NK-92 treated with Interleukin-12 subunit alpha and Interleukin-12 subunit beta, amount 100 ng/mL, for 24 hours (cell line): ENCODE measurements around the gene INPP5A.

ENCODE experiments used
- DNase-seq: peaks from one replicate; lab custom pipeline; 2025; lab: John Stamatoyannopoulos, UW

Gene INPP5A

DNA sequence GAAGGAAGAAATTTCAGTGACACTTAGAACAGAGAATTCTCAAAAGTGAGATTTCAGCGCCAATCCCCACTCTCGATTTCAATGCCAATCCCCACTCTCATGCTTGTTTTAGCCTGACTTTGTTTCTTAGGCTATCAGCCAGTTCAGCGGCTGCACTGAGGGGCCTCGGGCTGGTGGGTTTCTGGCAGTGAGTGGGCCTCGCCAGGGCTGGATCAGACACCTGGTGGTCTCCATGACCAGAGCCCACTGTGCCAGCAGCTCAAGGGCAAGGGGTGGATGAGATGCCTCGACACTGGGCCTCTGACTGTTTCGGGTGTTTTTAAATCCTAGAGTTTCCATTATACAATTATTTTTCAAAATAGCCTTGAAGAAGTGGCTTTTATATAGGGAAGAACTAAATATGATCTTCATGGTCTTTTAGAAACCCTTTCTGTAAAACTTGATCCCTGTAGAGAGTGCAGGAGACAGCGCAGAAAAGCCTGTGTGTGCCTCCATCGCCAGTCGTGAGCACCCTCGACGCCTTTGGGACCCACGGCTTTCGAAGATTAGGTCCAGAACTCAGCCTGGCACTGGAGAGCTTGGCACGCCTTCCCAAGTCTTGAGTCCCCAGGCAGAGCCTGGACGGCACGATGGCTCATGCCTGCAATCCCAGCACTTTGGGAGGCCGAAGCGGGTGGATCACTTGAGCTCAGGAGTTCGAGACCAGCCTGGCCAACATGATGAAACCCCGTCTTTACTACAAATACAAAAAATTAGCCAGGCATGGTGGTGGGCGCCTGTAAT is 76.2 kb downstream of the INPP5A start:
- no peak for DNase-seq

DNA sequence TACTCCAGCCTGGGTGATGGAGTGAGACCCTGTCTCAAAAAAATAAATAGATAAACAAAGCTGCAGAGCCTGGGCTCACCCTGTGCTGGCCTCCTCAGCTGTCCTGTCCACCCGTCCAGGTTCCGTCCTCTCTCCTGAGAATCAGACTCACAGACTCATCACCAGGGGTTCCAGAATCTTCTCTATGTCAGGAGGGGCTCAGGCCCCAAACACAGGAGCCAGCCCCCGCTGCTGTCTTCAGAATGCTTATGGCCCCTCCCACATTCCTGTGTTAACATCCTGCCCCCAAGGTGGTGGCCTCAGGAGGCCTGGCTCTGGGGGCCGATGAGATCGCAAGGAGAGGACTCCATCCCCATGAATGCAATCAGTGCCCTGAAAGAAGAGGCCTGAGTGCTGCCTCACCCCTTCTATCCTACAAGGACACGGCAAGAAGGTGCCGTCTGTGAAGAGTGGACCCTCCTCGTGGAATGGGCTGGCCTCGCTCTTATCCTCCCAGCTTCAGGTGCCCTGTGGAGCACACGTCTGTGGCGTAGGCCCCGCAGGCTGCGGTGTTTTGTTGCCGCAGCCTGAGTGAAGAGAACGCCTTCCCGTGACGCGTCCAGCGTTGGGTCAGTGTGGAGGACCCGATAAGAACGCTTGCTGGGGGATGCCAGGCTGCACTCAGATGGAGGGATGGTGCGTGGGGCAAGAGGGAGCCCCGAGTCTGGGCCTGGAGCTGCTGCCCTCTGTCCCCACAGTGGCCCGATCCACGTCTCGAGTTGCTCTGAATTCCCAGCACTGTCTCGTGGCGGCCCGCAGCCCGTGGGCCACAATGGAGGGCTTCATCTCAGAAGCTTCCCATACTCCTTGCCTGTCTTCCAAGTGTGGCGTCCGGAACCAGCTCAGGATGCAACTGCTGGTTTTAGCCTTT is 77.1 kb downstream of the INPP5A start:
- DNase-seq: no peak

DNA sequence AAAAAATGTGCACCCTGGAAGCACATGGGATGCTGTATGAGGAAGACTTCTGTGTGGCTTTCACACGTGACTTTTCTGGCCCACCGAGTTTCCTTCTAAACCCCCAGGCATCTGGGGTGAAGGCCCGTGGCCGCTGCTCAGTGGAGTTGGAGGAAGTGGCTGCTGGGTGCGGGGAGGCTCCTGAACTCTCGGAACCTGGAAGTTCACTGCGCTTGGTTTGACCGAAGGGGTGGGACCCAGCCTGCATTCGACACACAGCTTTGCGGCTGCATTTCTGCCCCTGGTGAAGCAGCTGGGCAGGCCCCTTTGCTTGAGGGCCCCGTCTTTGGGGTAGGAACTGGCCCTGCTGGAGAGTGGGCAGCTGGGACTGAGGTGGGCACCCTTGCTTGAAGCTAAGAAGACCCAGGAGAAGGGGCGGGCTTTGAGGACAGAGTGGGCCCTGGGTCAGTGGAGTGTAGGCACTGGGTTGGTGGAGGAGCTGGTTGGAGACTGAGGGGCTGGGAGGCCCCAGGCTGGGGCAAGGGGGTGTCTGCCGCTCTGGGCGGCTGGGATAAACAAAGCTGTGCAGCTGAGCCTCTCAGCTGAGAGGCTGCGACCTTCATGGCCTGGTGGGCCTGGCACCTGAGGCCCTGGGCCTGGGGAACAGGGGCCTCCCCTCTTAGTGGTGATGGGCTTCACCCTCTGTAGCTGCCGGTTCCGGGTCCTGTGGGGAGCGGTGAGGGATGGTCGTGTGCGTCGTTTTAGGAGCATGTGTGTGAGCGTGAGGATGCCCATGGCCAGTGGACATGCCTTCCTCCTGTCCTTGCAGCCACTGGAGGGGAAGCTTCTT is 78.0 kb downstream of the INPP5A start:
- DNase-seq: no peak

DNA sequence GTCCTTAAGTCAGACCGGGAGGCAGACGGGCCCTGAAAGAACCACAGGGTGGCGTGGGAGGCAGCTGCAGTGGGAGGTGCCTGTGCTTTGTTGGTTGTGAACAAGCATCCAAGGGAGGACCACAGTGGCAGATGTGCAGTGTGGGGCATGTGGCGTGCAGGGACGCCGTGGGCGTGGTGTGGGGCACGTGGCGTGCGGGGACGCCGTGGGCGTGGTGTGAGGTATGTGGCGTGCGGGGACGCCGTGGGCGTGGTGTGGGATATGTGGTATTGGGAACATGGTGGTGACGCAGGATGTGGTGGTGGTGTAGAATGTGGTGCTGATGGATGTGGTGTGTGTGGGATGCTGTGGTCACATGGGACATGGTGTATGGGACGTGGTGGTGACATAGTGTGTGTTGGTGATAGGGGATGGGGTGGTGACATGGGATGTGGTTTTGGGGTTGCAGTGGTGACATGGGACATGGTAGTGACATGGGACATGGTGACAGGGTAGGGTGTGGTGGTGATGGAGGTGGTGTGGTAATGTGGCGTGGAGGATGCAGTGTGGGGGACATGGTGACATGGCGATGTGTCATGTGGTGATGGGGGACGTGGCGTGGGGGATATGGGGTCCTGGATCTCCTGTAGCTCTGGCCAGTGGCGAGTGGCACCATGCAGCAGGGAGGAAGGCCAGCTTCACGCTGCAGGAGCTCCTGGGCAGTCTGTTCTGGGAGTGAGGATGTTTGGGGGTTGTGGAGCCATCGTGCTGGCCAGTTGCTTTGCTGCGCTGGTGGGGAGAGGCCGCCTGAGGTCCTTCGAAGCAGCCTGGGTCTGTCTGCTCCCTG is 78.8 kb downstream of the INPP5A start:
- no peak for DNase-seq

DNA sequence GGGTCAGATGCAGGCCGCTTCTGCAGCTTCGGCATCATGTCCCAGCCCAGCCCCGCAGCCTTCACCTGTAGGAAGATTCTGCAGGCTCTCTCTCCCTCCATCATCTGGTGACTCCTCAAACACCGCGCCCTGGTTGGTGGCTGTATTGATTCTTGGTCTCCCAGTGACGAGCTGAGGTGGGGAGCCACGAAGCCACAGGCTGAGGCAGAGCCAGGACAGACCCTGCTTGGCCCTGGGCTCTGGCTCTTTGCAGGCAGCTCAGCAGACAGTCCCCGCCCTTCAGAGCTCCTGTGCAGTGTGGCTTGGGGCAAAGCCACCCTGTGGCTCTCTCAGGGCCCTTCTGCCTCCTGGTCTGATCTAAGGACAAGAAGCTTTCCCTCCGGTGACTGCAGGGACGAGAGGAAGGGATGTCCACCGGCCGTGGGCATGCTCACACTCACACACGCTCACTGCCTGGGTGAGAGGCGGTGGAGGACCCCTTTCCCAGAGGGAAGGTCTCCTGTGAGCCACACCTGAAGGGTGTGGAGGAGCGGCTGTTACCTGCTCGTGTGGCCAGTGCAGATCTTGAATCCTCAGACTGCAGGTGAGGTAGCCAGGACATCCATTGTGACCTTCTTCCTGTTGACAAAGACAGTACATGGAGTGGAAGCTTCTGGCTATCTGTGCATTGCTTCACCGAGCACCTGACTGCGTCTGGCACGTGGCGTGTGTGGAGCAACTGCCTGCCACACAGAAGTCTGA is 79.6 kb downstream of the INPP5A start:
- no peak for DNase-seq

DNA sequence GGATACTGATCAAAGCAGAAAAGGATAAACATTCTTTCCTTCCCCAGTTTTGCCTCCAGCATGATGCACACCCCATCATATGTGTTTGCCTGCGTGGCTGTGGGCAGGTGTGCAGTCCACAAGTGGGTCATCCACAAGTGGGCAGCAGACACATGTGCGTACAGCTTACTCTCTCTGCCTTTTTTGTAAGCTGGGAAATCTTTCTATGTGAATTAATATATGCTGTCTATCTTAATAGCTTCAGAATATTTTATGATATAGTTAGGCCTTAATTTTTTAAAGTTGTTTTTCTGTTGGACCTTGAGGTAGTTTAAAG is 80.1 kb downstream of the INPP5A start:
- DNase-seq: no peak

DNA sequence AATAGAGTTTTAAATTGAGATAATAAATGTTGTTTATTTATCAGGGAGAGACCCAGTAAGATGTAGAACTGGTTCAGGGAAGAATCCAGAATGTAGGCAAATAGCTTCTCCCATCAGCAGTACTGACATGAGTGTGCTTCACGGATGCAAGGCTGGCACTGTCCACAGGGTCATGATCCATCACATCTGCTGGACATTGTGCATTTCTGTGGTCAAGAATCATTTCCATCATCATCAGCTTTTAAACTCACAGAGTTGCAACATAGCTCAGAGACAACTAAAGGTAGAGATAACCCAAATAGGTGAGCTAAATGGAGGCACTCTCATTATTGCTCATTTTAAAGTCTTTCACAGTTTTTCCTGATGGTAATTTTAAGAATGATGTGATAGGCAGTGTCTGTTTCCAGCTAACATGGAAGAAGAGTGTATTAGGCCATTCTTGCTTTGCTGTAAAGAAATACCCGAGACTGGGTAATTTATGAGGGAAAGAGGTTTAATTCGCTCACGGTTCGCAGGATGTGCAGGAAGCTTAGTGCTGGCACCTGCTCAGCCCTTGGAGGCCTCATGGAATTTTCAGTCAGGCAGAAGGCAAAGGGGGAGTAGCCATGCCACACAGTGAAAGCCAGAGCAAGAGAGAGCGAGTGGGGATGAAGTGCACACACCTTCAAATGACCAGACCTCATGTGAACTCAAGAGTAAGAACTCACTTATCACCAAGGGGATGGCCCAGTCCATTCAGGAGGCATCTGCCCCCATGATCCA is 80.8 kb downstream of the INPP5A start:
- DNase-seq: no peak

DNA sequence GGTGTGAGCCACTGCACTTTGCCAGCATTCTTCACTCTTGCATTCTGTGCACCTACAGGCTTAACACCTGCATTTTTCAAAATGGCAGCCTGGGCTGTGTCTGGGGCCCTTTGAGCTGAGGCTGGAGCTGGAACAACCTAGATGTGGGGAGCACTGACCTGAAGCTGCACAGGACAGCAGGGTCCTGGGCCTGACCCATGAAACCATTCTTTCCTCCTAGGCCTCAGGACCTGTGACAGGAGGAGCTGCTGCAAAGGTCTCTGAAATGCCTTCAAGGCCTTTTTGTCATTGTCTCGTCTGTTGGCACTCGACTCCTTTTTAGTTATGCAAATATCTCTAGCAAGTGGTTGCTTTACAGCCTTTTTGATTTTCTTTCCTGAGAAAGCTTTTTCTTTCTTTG is 82.3 kb downstream of the INPP5A start:
- DNase-seq: no peak

DNA sequence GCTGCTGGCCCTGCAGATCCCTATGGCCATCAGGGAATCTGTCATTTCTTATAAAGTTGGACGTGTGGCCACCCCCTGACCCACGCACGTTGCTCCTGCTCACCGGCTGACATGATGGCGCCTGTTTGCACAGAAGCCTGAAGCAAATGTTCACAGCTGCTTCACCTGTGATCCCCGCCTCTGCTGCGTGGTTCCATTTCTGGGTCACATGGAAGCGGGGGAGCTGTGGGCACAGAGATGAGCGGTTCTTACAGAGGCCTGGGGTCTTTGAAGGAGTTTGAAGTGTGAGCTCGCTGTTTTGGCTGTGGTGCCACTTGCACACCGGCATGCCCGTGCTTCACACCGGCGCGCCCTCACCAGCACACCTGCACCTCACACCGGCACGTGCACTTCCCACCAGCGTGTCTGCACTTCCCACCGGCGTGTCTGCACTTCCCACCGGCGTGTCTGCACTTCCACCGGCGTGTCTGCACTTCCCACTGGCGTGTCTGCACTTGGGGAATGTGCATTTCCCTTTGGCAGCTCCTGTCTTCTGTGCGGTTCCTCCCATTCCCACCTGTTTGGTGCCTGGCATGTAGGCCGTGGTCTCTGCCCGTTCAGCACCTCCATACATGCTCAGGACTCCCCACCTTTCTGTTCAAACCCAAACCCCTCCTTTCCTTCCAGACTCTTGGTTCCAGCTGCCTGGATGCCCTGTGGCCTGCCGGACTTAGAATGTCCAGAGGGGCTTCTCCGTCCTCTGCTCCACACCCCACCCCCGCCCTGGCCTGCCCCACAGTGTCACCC is 86.7 kb downstream of the INPP5A start:
- DNase-seq: no peak

DNA sequence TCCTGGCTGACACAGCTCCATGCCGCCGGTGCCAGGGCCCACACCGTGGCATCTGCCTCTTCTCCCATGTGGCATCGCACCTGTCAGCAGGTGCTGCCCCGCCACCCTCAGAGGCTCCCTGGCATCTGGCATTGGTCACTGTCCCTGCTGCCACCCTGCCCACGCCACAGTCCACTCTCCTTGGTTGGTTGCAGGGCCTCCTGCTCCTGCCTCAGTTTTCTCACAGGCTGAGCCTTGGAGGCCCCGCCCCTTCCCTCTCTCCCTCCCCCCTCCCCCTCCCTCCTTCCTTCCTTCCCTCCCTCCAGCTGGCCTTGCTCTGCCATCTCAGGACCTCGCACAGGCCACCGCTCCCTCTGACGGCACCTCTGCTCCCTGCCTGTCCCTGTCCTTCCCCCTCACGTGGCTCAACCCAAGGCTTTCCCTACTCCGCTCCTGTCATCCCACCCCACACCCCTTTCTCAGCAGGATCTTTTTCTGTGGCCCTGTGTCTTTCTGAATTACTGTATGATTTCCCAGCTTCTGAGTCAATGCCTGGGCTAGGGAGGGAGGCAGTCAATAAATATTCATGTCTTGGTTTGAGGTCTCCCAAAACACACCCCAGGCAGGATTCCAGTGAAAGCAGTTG is 87.4 kb downstream of the INPP5A start:
- DNase-seq: no peak

DNA sequence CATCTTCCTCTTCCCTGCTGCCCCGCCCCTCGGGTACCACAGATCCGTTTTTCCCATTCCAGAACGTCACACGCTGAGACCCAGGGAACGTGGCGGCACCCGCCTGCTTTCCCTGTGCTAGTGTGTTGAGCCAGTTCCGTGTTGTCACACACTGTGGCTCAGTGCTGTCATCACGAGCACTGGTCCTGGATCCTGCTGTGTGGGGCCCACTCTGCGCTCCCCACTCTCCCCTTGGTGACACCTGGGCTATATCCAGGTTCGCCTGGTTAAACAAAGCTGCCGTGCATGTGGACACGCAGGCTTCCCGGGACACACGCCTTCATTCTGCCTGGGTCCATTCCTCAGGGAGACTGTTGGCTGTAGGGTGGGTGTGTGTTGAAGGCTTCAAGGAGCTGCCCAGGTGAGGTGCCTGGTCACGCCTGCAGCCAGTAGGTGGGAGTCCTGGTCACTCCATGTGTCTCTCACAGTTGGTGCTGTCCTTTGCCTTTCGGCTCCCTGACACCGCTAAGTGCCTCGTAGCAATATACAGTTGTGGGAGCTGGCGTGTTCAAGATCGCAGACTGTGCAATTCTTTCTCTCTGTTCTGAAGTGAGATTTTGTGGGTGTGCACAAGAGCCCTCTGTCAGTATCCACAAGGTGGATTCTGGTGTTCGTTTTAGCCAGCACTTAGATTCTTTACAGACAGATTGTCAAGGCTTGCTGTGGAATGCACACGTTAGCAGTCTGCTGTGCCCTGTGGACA is 88.6 kb downstream of the INPP5A start:
- DNase-seq: no peak

DNA sequence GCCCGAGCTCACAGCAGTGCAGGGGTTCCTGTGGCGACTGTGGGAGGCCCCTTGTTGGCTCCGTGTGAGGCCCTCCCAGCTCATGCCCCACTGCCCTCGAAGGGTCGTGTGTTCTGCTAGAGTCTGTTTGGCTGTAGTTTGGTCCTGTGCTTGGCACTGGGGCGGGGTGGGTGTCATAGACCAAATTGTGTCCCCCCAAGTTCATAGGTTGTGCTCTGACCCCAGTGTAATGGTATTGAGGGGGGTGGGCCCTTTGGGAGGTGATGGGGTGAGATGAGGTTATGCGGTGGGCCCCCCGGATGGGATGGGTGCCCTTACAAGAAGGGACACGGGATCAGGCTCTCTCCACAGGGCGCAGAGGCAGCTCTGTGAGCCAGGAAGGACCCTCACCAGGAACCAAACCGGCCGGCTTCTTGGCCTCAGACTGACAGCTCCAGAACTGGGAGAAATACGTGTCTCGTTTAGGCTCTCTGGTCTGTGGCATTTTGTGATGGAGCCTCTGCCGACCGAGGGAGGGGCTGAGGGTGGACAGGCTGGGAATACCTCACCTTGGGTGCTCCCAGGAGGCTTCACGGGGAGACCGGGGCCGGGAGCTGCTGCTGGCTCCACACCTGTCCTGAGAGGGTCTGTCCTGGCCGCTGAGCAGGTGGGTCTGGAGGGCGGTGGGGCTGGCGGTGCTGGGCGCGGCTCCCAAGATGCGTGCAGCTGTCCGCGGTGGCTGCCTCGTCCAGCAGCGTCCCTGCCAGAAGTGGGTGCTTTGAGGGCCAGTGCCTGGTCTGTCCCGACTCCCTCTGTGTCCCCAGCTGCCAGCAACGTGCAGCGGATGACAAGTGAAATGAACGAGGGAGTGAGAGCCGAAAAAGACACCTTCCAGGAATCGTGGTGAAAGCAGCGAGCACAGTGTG is 89.4 kb downstream of the INPP5A start:
- no peak for DNase-seq

DNA sequence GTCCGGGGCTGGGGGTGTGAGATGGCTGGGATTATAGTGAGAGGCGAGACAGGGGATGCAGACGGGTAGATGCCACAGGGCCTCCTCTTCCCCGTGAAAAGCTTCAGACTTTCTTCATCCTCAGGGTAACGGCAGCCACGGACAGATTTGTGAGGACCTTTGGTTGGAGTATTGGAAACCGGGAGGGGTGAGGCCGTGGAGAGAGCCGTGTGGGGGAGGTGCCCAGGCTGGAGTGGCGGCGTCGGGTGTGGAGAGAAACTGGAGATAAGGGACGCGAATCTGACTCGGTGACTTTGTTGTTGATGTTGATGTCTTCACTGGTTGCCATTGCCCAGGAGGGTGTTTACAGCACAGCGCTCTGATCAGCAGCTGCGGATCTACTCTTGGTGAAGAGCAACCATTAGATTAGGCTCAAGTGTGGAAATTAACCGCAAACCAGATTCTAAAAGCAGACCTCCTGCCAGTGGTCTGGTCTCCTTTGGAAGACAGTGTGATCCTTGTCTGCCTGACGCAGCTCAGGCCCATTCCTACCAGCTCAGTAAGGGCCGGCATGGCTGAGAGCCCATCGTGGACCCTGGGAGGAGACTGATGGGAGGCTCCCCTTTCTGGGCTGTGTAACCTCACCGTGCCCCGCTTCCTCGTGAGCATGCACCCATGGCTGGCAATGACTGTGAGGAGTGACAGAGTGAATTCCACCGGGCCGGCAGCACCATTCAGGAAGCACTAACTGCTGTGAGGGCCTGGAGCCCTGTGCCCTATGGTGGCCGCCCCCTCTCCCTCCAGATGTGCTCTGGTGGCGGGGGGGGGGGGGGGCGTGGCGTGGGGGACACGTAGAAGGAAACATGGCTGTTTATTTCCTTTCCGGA is 90.3 kb downstream of the INPP5A start:
- DNase-seq: no peak

DNA sequence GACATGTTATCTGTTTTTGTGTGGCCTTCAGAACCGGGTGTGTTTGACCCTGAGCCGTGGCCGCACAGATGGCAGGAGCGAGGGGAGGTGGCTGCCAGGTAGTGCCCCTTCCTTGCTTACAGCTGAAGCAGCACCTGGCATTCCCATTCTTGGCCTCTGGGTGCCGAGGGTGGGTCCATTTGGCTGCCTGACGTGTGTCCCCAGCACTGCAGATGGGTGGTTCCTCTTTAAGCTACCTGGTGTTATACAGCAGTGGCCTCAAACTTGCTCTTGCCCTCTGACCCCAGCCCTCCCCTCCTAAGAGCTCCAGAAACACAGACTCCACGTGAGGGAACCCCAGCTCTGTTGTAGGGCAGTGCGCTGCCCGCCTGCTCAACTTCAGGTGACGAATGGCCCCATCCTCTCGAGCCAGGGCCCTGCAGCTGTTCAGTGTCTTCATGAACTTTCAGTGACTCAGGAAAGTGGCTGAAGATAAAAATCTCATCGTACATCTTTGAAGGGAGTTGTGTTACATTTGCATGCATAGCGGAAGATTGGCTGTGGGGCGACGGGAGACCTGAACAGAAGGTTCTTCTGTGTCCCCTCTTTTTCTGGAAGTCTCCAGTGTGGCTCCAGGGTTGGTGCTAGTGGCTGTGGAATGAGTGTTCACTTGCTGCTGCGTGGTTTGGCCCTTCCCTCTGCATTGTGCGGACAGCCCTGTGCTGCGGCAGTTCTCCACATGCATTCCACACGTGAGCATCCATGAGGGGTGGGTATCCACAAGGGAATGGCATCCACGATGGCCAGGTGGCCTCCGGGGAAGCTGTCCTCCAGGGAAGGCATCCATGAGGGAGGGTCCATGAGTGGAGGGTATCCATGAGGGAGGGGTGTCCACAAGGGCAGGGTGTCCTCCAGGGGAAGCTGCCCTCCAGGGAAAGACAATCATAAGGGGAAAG is 91.6 kb downstream of the INPP5A start:
- DNase-seq: no peak

DNA sequence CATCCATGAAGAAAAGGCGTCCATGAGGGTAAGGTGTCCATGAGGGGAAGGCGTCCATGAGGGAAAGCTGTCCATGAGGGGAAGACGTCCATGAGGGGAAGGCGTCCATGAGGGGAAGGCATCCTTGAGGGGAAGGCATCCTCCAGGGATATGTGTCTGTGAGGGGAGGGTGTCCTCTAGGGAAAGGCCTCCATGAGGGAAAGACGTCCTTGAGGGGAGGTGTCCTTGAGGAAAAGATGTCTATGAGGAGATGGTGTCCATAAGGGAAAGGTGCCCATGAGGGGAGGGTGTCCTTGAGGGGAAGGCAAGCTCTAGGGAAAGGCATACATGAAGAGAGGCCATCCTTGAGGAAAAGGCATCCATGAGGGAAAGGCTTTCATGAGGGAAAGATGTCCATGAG is 92.6 kb downstream of the INPP5A start:
- no peak for DNase-seq
